HCT116 (cell line): ENCODE data around the gene GRB2. TPM values are rescaled to one million over a fixed set of nuclear protein-coding genes. Genes with fewer than 3 reads are reported as not detected.

Experiments
- ATAC-seq: fragments of 200-7000 bp; cut with Tn5 transposase; 2 replicates; pipeline ENCODE4 v1.9.1; 2020; ENCODE audit warnings: mild to moderate bottlenecking, moderate library complexity
- BruUV-seq: library from RNA; stranded (reverse); fragments of 400-500 nt; replicated peaks from 2 replicates; lab custom pipeline; 2021; lab: Mats Ljungman, UMichigan
- CTCF ChIA-PET: fragments of 300-600 bp; sonication (Branson Sonifier 250); formaldehyde crosslinking; loops from one replicate; lab custom pipeline; 2021; ENCODE audit warnings: antibody characterized with exemption; lab: Charles Lee
- POLR2A ChIA-PET: fragments of 300-600, 350-600 bp; sonication (Branson Sonifier 250); formaldehyde crosslinking; loops from one replicate; lab custom pipeline; 2021; ENCODE audit warnings: antibody characterized with exemption; lab: Charles Lee
- RAD21 ChIA-PET, 2 experiments: fragments of 300-600 bp; sonication (Branson Sonifier 250); formaldehyde crosslinking; loops; one replicate each; lab custom pipeline; 2023; ENCODE audit warnings: low total read pairs in 2 of 2; ENCODE audit not compliant: uncharacterized antibody in 2 of 2, unreplicated experiment in 2 of 2, low non-redundant PET in 1 of 2; lab: Charles Lee
- DNase-seq: peaks from one replicate; pipeline ENCODE4 v3.0.0-alpha.2; 2010; ENCODE audit warnings: low read depth, low spot score
- H2AFZ ChIP-seq: fragments of 200-600 bp; shearing (Covaris generic), sonication (generic); 2 replicates; pipeline ENCODE4 v1.6.1; 2017; ENCODE audit warnings: low read depth, mixed run types, mixed read lengths, antibody characterized with exemption, low read length; ENCODE audit not compliant: poor library complexity, severe bottlenecking
- H3K27ac ChIP-seq: 2 replicates; pipeline ENCODE4 v1.5.1; 2012; ENCODE audit warnings: low read depth, low read length
- H3K27me3 ChIP-seq: fragments of 200-600 bp; sonication (generic); 2 replicates; pipeline ENCODE4 v1.6.1; 2016; ENCODE audit warnings: mixed run types, low read length, mixed read lengths; ENCODE audit not compliant: insufficient read depth
- H3K36me3 ChIP-seq, 2 experiments: fragments of 200-500 bp in 1 of 2; fragments of 200-600 bp in 1 of 2; sonication (Bioruptor generic) in 1 of 2; sonication (generic) in 1 of 2; 2 replicates each; pipeline versions ENCODE4 v1.5.1 to v1.6.1; 2014 to 2016; ENCODE audit warnings: low read length in 2 of 2, inconsistent platforms in 1 of 2, mixed read lengths in 1 of 2, mixed run types in 1 of 2; ENCODE audit not compliant: insufficient read depth in 2 of 2, control insufficient read depth in 1 of 2
- H3K4me1 ChIP-seq, 2 experiments: fragments of 200-600 bp in 1 of 2; sonication (generic) in 1 of 2; 2 replicates each; pipeline versions ENCODE4 v1.5.1 to v1.6.1; 2012 to 2017; ENCODE audit warnings: low read length in 2 of 2, inconsistent platforms in 1 of 2, mild to moderate bottlenecking in 1 of 2, mixed read lengths in 1 of 2, mixed run types in 1 of 2, moderate library complexity in 1 of 2; ENCODE audit not compliant: insufficient read depth in 2 of 2, control insufficient read depth in 1 of 2
- H3K4me2 ChIP-seq: fragments of 200-600 bp; sonication (generic); 2 replicates; pipeline ENCODE4 v1.6.1; 2017; ENCODE audit warnings: mixed run types, low read length, mixed read lengths
- H3K4me3 ChIP-seq, 2 experiments: fragments of 200-600 bp in 1 of 2; sonication (generic) in 1 of 2; replicated peaks in 1 of 2; 2 replicates each; pipeline ENCODE4 v1.5.1; 2011 to 2016; ENCODE audit warnings: low read length in 2 of 2, control low read depth in 1 of 2, low read depth in 1 of 2, mild to moderate bottlenecking in 1 of 2, mixed read lengths in 1 of 2, mixed run types in 1 of 2
- H3K79me2 ChIP-seq: fragments of 200-600 bp; sonication (generic); 2 replicates; pipeline ENCODE4 v1.6.1; 2017; ENCODE audit warnings: mild to moderate bottlenecking, mixed run types, low read length, moderate library complexity, mixed read lengths; ENCODE audit not compliant: insufficient read depth
- H3K9ac ChIP-seq: fragments of 200-600 bp; sonication (generic); 2 replicates; pipeline ENCODE4 v1.6.1; 2016; ENCODE audit warnings: low read length, mixed read lengths
- H3K9me2 ChIP-seq: fragments of 200-600 bp; sonication (generic), shearing (Covaris generic); 2 replicates; pipeline ENCODE4 v1.6.1; 2017; ENCODE audit warnings: mixed run types, mild to moderate bottlenecking, moderate library complexity; ENCODE audit not compliant: insufficient read depth
- H3K9me3 ChIP-seq, 2 experiments: fragments of 200-500 bp in 1 of 2; fragments of 200-600 bp in 1 of 2; sonication (Bioruptor generic) in 1 of 2; sonication (generic) in 1 of 2; 2 replicates each; pipeline ENCODE4 v1.6.1; 2014 to 2017; ENCODE audit warnings: low read length in 2 of 2, mixed read lengths in 2 of 2, inconsistent platforms in 1 of 2, low read depth in 1 of 2, mild to moderate bottlenecking in 1 of 2, mixed run types in 1 of 2, moderate library complexity in 1 of 2; ENCODE audit not compliant: control insufficient read depth in 1 of 2, insufficient read depth in 1 of 2
- H4K20me1 ChIP-seq: fragments of 200-600 bp; sonication (generic), shearing (Covaris generic); 2 replicates; pipeline ENCODE4 v1.6.1; 2017; ENCODE audit warnings: mixed run types, mild to moderate bottlenecking, moderate library complexity; ENCODE audit not compliant: insufficient read depth
- CBX3 ChIP-seq: IDR thresholded peaks from 2 replicates; pipeline ENCODE4 v1.6.1; 2012; ENCODE audit warnings: low read depth
- ELF1 ChIP-seq: IDR thresholded peaks from 2 replicates; pipeline ENCODE4 v1.6.1; 2012; ENCODE audit warnings: low read depth, borderline replicate concordance
- POLR2A ChIP-seq: IDR thresholded peaks from 2 replicates; pipeline ENCODE4 v1.7.0; 2011; ENCODE audit warnings: borderline replicate concordance; ENCODE audit not compliant: insufficient read depth, insufficient read length; ENCODE audit errors: extremely low read depth
- RAD21 ChIP-seq: IDR thresholded peaks from 2 replicates; pipeline ENCODE4 v1.6.1; 2012; ENCODE audit warnings: low read depth, mild to moderate bottlenecking
- SP1 ChIP-seq: IDR thresholded peaks from 2 replicates; pipeline ENCODE4 v1.6.1; 2012; ENCODE audit warnings: low read depth
- TCF7L2 ChIP-seq: IDR thresholded peaks from 2 replicates; pipeline ENCODE4 v1.7.0; 2011; ENCODE audit warnings: borderline replicate concordance, inconsistent platforms; ENCODE audit not compliant: insufficient read depth, insufficient read length; ENCODE audit errors: extremely low read depth
- YY1 ChIP-seq: IDR thresholded peaks from 2 replicates; pipeline ENCODE4 v1.6.1; 2011; ENCODE audit warnings: low read length, low read depth, moderate library complexity, mild to moderate bottlenecking; ENCODE audit not compliant: insufficient replicate concordance; ENCODE audit errors: extremely low read depth
- ZNF274 ChIP-seq: fragments of 200-500 bp; sonication (Bioruptor generic); IDR thresholded peaks from 2 replicates; pipeline ENCODE4 v1.6.1; 2014; ENCODE audit warnings: mild to moderate bottlenecking, low read depth, low read length, inconsistent platforms
- intact Hi-C: fragments of 100-400 bp; cut with micrococcal nuclease; formaldehyde crosslinking; loops from 2 replicates; pipeline ENCODE4 v1.10.0; 2022
- total RNA-seq: library from RNA; stranded (reverse); gene quantifications from one replicate; pipeline ENCODE4 v1.2.1, GENCODE V29; 2021; ENCODE audit not compliant: unreplicated experiment
- TF ChIP-seq, protein P1 (sequence below): IDR thresholded peaks from 2 replicates; pipeline ENCODE4 v1.6.1; 2011; ENCODE audit warnings: mild to moderate bottlenecking, low read length, moderate library complexity; ENCODE audit not compliant: insufficient replicate concordance; ENCODE audit errors: extremely low read depth

The GRB2 gene
- total RNA-seq, 1 experiment from 2014 or later, result 146 TPM

DNA sequence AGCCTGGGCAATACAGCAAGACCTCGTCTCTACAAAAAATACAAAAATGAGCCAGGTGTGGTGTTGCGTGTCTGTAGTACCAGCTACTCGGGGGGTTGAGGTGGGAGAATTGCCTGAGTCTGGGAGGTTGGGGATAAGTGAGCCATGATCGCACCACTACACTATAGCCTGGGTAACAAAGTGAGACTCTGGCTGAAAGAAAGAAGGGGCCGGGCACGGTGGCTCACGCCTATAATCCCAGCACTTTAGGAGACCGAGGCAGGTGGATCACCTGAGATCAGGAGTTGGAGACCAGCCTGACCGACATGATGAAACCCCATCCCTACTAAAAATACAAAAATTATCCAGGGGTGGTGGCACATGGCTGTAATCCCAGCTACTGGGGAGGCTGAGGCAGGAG is 10.5 kb upstream of the GRB2 start:
- Histone ChIP-seq H3K79me2 (no peaks in the 10 kb centered on the region), H3K36me3 (no peaks in the 10 kb centered on the region), H3K27me3 (peaks cover 5% of the 10 kb centered on the region; the same call in 1 of the 2 replicates), H3K27ac (no peak overlapping the region), H3K9ac (no peak overlapping the region), H3K9me2 (no peaks in the 10 kb centered on the region), H4K20me1 (no peaks in the 10 kb centered on the region), H3K4me2 (no peak overlapping the region), H3K4me1 (peaks cover 0 to 11% of the 10 kb centered on the region in 2 experiments; a peak in 2 of 4 replicates), H3K4me3 (no peak overlapping the region), H3K9me3 (no peaks in the 10 kb centered on the region), H2AFZ (no peak overlapping the region)
- BruUV-seq, result no TSS peak
- TF ChIP-seq YY1 (no peak), POLR2A (no peak)
- intact Hi-C loops, result no loop called here
- ATAC-seq, result no peak
- CTCF ChIA-PET, result no interaction called here
- RAD21 ChIA-PET, result no interaction called here
- POLR2A ChIA-PET, result interaction anchor here (0.8 kb wide), 1 partner anchor 364 kb away, joined by 3 read pairs; a partner anchor contains a TSS
- DNase-seq, result no peak

GRCh38 chr17:75414488-75414887 is 9.0 kb upstream of the GRB2 start:
- CTCF ChIA-PET, result interaction anchor here (1.2 kb wide), 1 partner anchor 300 kb away, joined by 5 read pairs; no protein-coding TSS in a partner anchor

More at GRCh38 chr17:75414488-75414887, 9.0 kb upstream of the GRB2 start:
- BruUV-seq, result no TSS peak
- RAD21 ChIA-PET, result no interaction called here
- no peak for ATAC-seq
- Histone ChIP-seq H3K4me3 (no peak overlapping the region), H3K4me2 (no peak overlapping the region), H3K36me3 (no peaks in the 10 kb centered on the region), H3K9me3 (no peaks in the 10 kb centered on the region), H2AFZ (no peak overlapping the region)
- no peak for TF ChIP-seq SP1
- TF ChIP-seq, protein P1, sequence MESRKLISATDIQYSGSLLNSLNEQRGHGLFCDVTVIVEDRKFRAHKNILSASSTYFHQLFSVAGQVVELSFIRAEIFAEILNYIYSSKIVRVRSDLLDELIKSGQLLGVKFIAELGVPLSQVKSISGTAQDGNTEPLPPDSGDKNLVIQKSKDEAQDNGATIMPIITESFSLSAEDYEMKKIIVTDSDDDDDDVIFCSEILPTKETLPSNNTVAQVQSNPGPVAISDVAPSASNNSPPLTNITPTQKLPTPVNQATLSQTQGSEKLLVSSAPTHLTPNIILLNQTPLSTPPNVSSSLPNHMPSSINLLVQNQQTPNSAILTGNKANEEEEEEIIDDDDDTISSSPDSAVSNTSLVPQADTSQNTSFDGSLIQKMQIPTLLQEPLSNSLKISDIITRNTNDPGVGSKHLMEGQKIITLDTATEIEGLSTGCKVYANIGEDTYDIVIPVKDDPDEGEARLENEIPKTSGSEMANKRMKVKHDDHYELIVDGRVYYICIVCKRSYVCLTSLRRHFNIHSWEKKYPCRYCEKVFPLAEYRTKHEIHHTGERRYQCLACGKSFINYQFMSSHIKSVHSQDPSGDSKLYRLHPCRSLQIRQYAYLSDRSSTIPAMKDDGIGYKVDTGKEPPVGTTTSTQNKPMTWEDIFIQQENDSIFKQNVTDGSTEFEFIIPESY, result no peak
- TF ChIP-seq ZNF274, result no peak
- TF ChIP-seq RAD21, result no peak
- no peak for TF ChIP-seq ELF1
- no peak for TF ChIP-seq YY1
- no peak for TF ChIP-seq CBX3
- no peak for TF ChIP-seq TCF7L2
- TF ChIP-seq, all 23 proteins: peak for 0
- POLR2A ChIA-PET, result no interaction called here
- H3K27ac ChIP-seq, result no peak overlapping the region
- H3K9me2 ChIP-seq, result no peaks in the 10 kb centered on the region
- DNase-seq, result no peak
- H4K20me1 ChIP-seq, result no peaks in the 10 kb centered on the region
- peaks cover 0 to 11% of the 10 kb centered on the region in 2 experiments; a peak in 2 of 4 replicates for H3K4me1 ChIP-seq
- no peaks in the 10 kb centered on the region for H3K79me2 ChIP-seq
- intact Hi-C loops, result no loop called here
- no peak overlapping the region for H3K9ac ChIP-seq
- H3K27me3 ChIP-seq, result peaks cover 5% of the 10 kb centered on the region; the same call in 1 of the 2 replicates
